Measurements from ENCODE around the gene ARSG. TPM values are rescaled to one million over a fixed set of nuclear protein-coding genes. Genes with fewer than 3 reads are reported as not detected.

ARSG gene
- total and polyA plus RNA-seq, 9 of the 15 experiments (the other 6 are each of a cell fraction or from before 2014, with no cell fraction given), result 1.0 to 5.6 (median 1.8) TPM

DNA sequence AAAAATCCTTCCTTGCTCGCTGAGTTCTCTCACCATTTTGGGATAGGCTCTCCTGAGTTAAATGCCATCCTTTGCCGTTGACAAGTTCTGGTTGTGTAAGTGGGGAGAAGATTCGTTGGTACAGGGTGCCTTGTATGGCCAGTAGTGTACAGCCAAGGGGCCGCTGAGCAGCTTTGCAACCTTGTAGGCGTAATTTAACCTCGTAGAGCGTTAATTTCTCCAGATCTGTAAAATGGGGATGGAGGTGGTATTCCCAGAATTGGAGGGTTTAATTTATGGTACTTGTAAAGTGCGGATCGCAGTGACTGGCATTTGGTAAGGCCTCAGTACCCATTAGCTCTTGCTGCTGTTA lies 1.4 kb downstream of the ARSG start:
- peak; percentile 66 for FAIRE-seq

More for the DNA sequence above, 1.4 kb downstream of the ARSG start:
- peaks cover 8 to 22% of the 10 kb centered on the region in 2 experiments for H3K4me1 ChIP-seq (replicated peaks in 1 of 2; ENCODE audit: control insufficient read depth in 2 of 2, insufficient read depth in 2 of 2, low read length in 2 of 2)
- H3K9me3 ChIP-seq (replicated peaks; ENCODE audit: control insufficient read depth, insufficient read depth, low read depth, low read length), result no peaks in the 10 kb centered on the region
- peak overlapping the region; percentile 85 to 96; a peak in 3 of 4 replicates for H3K9ac ChIP-seq (ENCODE audit: insufficient read depth in 1 of 2, low read depth in 2 of 2, low read length in 2 of 2)
- no peaks in the 10 kb centered on the region for H3K36me3 ChIP-seq (ENCODE audit: control insufficient read depth, insufficient read depth, low read length)
- ATAC-seq, result no peak
- ChIA-PET POLR2A (interaction anchor here (0.7 to 1.6 kb wide), 7 partner anchors 9 to 286 kb away, joined by 3 to 7 read pairs (median 4); no protein-coding TSS in a partner anchor), CTCF (ENCODE audit: low intra/inter-chr PET ratio) (no interaction called here)
- WGBS (ENCODE audit: insufficient coverage, low coverage, missing lambda C conversion rate), result 56% methylated on average over 9 of the region's 9 CpGs
- H3K27me3 ChIP-seq (ENCODE audit: control insufficient read depth in 2 of 2, insufficient read depth in 2 of 2, low read length in 2 of 2), result peaks cover 7 to 12% of the 10 kb centered on the region in 2 experiments; a peak in 4 of 5 replicates
- BruUV-seq (replicated peaks), result TSS peak; percentile 67
- no peak overlapping the region for H3K27ac ChIP-seq (ENCODE audit: extremely low read depth, low read depth, low read length)
- H3K9me1 ChIP-seq (ENCODE audit: control insufficient read depth, insufficient read depth, low read length), result no peaks in the 10 kb centered on the region
- TF ChIP-seq, protein P1, sequence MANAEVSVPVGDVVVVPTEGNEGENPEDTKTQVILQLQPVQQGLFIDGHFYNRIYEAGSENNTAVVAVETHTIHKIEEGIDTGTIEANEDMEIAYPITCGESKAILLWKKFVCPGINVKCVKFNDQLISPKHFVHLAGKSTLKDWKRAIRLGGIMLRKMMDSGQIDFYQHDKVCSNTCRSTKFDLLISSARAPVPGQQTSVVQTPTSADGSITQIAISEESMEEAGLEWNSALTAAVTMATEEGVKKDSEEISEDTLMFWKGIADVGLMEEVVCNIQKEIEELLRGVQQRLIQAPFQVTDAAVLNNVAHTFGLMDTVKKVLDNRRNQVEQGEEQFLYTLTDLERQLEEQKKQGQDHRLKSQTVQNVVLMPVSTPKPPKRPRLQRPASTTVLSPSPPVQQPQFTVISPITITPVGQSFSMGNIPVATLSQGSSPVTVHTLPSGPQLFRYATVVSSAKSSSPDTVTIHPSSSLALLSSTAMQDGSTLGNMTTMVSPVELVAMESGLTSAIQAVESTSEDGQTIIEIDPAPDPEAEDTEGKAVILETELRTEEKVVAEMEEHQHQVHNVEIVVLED (CRISPR knock-in tag; IDR thresholded peaks at IDR 0.05), result no peak
- TF ChIP-seq FOXA3 (CRISPR knock-in tag; conservative IDR thresholded peaks at IDR 0.05 in 1 of 2, IDR thresholded peaks at IDR 0.05 in 1 of 2), result no peak
- TF ChIP-seq U2AF1 (optimal IDR thresholded peaks at IDR 0.05; ENCODE audit: low read depth, low read length), result no peak
- TF ChIP-seq, protein P2, sequence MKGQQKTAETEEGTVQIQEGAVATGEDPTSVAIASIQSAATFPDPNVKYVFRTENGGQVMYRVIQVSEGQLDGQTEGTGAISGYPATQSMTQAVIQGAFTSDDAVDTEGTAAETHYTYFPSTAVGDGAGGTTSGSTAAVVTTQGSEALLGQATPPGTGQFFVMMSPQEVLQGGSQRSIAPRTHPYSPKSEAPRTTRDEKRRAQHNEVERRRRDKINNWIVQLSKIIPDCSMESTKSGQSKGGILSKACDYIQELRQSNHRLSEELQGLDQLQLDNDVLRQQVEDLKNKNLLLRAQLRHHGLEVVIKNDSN (CRISPR knock-in tag; IDR thresholded peaks at IDR 0.05), result no peak
- TF ChIP-seq RAD21 (CRISPR knock-in tag; conservative IDR thresholded peaks at IDR 0.05 in 1 of 2, IDR thresholded peaks at IDR 0.05 in 1 of 2), result no peak
- no peak for TF ChIP-seq NCOA2 (IDR thresholded peaks at IDR 0.05; ENCODE audit: partially characterized antibody in 2 of 2)
- TF ChIP-seq, protein P3, sequence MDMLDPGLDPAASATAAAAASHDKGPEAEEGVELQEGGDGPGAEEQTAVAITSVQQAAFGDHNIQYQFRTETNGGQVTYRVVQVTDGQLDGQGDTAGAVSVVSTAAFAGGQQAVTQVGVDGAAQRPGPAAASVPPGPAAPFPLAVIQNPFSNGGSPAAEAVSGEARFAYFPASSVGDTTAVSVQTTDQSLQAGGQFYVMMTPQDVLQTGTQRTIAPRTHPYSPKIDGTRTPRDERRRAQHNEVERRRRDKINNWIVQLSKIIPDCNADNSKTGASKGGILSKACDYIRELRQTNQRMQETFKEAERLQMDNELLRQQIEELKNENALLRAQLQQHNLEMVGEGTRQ (CRISPR knock-in tag; IDR thresholded peaks at IDR 0.05), result no peak
- no peak for TF ChIP-seq NEUROD1 (IDR thresholded peaks at IDR 0.05; ENCODE audit: borderline replicate concordance, low read depth, low read length, partially characterized antibody)
- TF ChIP-seq, protein P4, sequence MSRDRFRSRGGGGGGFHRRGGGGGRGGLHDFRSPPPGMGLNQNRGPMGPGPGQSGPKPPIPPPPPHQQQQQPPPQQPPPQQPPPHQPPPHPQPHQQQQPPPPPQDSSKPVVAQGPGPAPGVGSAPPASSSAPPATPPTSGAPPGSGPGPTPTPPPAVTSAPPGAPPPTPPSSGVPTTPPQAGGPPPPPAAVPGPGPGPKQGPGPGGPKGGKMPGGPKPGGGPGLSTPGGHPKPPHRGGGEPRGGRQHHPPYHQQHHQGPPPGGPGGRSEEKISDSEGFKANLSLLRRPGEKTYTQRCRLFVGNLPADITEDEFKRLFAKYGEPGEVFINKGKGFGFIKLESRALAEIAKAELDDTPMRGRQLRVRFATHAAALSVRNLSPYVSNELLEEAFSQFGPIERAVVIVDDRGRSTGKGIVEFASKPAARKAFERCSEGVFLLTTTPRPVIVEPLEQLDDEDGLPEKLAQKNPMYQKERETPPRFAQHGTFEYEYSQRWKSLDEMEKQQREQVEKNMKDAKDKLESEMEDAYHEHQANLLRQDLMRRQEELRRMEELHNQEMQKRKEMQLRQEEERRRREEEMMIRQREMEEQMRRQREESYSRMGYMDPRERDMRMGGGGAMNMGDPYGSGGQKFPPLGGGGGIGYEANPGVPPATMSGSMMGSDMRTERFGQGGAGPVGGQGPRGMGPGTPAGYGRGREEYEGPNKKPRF (IDR thresholded peaks at IDR 0.05; ENCODE audit: low read depth, low read length), result no peak
- peak overlapping the region; percentile 93 for H3K4me2 ChIP-seq (ENCODE audit: insufficient read depth, low read length)
- in situ Hi-C loops (cut with MboI) (no loop called here), intact Hi-C loops (cut with micrococcal nuclease) (no loop called here)
- no peaks in the 10 kb centered on the region for H3K79me2 ChIP-seq (ENCODE audit: control insufficient read depth, insufficient read depth, low read length)
- peak overlapping the region; percentile 74 for H3K4me3 ChIP-seq
- peak overlapping the region; percentile 92 for H2AFZ ChIP-seq (ENCODE audit: low read depth, low read length)
- no peak for DNase-seq (ENCODE audit: extremely low read depth in 1 of 4, low spot score in 3 of 4)
- no peaks in the 10 kb centered on the region for H4K20me1 ChIP-seq (replicated peaks; ENCODE audit: control insufficient read depth, insufficient read depth, low read length)
